ENCODE data around the gene NOLC1.

DNA sequence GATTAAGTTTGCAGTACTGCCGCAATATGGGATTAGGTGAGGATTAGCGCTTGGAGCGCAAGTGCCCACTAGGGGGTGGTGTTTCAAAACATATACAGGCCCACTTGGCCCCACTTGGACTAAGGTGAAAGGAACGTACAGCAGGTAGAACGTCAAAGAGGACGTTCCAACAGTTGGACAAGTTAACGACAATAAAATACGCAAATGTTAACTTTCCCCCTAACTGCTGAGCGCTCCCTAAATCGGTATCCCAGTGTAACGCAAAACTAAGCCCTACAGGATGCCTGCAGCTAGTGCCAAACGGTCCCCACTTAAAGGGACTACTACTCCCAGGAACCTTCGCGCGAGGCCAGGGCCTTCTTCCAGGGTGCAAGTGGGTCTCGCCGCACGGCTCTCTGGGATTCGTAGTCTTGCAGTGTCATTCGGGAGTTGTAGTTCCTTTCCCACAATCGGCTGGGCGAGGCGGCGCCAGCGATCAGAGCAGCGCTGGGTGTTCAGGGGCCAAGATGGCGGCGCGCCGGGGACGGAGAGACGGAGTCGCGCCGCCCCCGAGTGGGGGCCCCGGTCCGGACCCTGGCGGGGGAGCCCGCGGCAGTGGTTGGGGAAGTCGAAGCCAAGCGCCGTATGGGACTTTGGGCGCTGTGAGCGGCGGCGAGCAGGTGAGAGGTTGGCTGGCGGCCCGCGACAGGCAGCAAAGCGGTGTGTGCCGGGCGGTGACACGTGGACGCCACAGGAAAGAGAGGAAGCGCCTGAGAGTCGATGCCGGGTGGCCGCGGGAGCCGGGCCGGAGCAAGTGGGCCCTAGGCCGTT lies 19.4 kb upstream of the NOLC1 start, which contains the start of gene PPRC1:
- peak; percentile 47 to 62 for TF ChIP-seq POLR2A (IDR thresholded peaks at IDR 0.05)
- TF ChIP-seq, protein P1, sequence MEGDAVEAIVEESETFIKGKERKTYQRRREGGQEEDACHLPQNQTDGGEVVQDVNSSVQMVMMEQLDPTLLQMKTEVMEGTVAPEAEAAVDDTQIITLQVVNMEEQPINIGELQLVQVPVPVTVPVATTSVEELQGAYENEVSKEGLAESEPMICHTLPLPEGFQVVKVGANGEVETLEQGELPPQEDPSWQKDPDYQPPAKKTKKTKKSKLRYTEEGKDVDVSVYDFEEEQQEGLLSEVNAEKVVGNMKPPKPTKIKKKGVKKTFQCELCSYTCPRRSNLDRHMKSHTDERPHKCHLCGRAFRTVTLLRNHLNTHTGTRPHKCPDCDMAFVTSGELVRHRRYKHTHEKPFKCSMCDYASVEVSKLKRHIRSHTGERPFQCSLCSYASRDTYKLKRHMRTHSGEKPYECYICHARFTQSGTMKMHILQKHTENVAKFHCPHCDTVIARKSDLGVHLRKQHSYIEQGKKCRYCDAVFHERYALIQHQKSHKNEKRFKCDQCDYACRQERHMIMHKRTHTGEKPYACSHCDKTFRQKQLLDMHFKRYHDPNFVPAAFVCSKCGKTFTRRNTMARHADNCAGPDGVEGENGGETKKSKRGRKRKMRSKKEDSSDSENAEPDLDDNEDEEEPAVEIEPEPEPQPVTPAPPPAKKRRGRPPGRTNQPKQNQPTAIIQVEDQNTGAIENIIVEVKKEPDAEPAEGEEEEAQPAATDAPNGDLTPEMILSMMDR (IDR thresholded peaks at IDR 0.05) = peak; percentile 84 to 85

Measured in suprapubic skin (tissue), 3 donors.